ENCODE measurements around the gene ACSF3. TPM values are rescaled to one million over a fixed set of nuclear protein-coding genes. Genes with fewer than 3 reads are reported as not detected.

ACSF3 gene
- polyA plus RNA-seq, 12 donors = 12.6 to 31.8 (median 15.3) TPM; not detected in 1

GRCh38 chr16:89200124-89200849, 106.6 kb downstream of the ACSF3 start, which contains the start of gene SLC22A31:
Gene SLC22A31 (minus strand): TSS chr16:89200537. CDS start chr16:89200501, 36 bp downstream.
- DNase-seq = no peak

GRCh38 chr16:89200850-89201411, 107.3 kb downstream of the ACSF3 start:
- no peak for DNase-seq

GRCh38 chr16:89201439-89202377, 108.1 kb downstream of the ACSF3 start:
- DNase-seq = no peak

GRCh38 chr16:89202422-89203215, 109.0 kb downstream of the ACSF3 start:
- no peak for DNase-seq

Other genes starting within 250 kb of the ACSF3 start
- 10 to 100 TPM in 11 of 12 donors, not detected in 1; 11.2 to 35.2 (median 18.8) TPM for gene GALNS, start 236.9 kb upstream of the ACSF3 start, polyA plus RNA-seq (ENCODE audit: insufficient read length in 12 of 12)
- gene TRAPPC2L, start 236.7 kb upstream of the ACSF3 start, polyA plus RNA-seq (ENCODE audit: insufficient read length in 12 of 12) = 10 to 100 TPM in 11 of 12 donors, not detected in 1; 30.6 to 57.5 (median 50.9) TPM
- under 1 TPM in 1 of 12 donors, not detected in 11; 0.47 TPM for gene PABPN1L, start 227.2 kb upstream of the ACSF3 start, polyA plus RNA-seq (ENCODE audit: insufficient read length in 12 of 12)
- gene CBFA2T3, start 116.6 kb upstream of the ACSF3 start, polyA plus RNA-seq (ENCODE audit: insufficient read length in 12 of 12) = 10 to 100 TPM in 11 of 12 donors, not detected in 1; 11.6 to 27.0 (median 15.8) TPM
- gene CDH15, start 77.9 kb downstream of the ACSF3 start, polyA plus RNA-seq (ENCODE audit: insufficient read length in 12 of 12) = 100 to 1,000 TPM in 10 of 12 donors, 10 to 100 TPM in 2; 83.2 to 459 (median 134) TPM
- 1 to 10 TPM in 7 of 12 donors, under 1 TPM in 3, not detected in 2; 0.31 to 3.7 (median 1.5) TPM for gene SLC22A31, start 106.7 kb downstream of the ACSF3 start, polyA plus RNA-seq (ENCODE audit: insufficient read length in 12 of 12)
- gene ZNF778, start 123.9 kb downstream of the ACSF3 start, polyA plus RNA-seq (ENCODE audit: insufficient read length in 12 of 12) = 1 to 10 TPM in 11 of 12 donors, not detected in 1; 4.5 to 7.0 (median 6.2) TPM

All from muscle of arm (tissue), 12 donors.